IMR-90 (cell line): ENCODE results near the gene OSBPL1A. TPM values are rescaled to one million over a fixed set of nuclear protein-coding genes. Genes with fewer than 3 reads are reported as not detected.
A peak's percentile ranks its signal among the peaks of the same experiment; 100 is the strongest.

ENCODE experiments used
- ATAC-seq: fragments of 200-7000 bp; cut with Tn5 transposase; 2 replicates; pipeline ENCODE4 v1.9.1; 2020; ENCODE audit warnings: low read depth, mild to moderate bottlenecking, moderate library complexity
- BruUV-seq: library from RNA; stranded (reverse); fragments of 400-500 nt; replicated peaks from 2 replicates; lab custom pipeline; 2021; lab: Mats Ljungman, UMichigan
- CTCF ChIA-PET: fragments of 300-600 bp; formaldehyde crosslinking; extraction: SDS; loops from one replicate; lab custom pipeline; 2021; ENCODE audit warnings: antibody characterized with exemption; lab: Yijun Ruan, JAX
- POLR2A ChIA-PET: fragments of 300-600 bp; sonication (Branson Sonifier 250); formaldehyde crosslinking; loops from one replicate; lab custom pipeline; 2022; ENCODE audit warnings: antibody characterized with exemption; ENCODE audit not compliant: unreplicated experiment; lab: Charles Lee
- DNase-seq: peaks from one replicate; pipeline ENCODE4 v3.0.0; 2013
- H2AFZ ChIP-seq: replicated peaks from 2 replicates; pipeline ENCODE3; 2013; ENCODE audit warnings: low read length, mild to moderate bottlenecking; ENCODE audit not compliant: poor library complexity
- H2AK5ac ChIP-seq: 2 replicates; pipeline ENCODE4 v1.6.1; 2013; ENCODE audit warnings: low read depth, low read length, inconsistent platforms
- H2AK9ac ChIP-seq: replicated peaks from 2 replicates; pipeline ENCODE3; 2013; ENCODE audit warnings: mild to moderate bottlenecking, low read depth, low read length, moderate library complexity; ENCODE audit not compliant: poor library complexity
- H2BK120ac ChIP-seq: 2 replicates; pipeline ENCODE4 v1.6.1; 2013; ENCODE audit warnings: low read depth, low read length, inconsistent platforms
- H2BK15ac ChIP-seq: 3 replicates; pipeline ENCODE4 v1.6.1; 2013; ENCODE audit warnings: low read depth, low read length, inconsistent platforms
- H2BK20ac ChIP-seq: 2 replicates; pipeline ENCODE4 v1.6.1; 2013; ENCODE audit warnings: low read depth, mild to moderate bottlenecking, inconsistent platforms, low read length, moderate library complexity
- H2BK5ac ChIP-seq: 2 replicates; pipeline ENCODE4 v1.6.1; 2013; ENCODE audit warnings: mild to moderate bottlenecking, low read depth, low read length, inconsistent platforms; ENCODE audit not compliant: poor library complexity, severe bottlenecking
- H3K14ac ChIP-seq: replicated peaks from 2 replicates; pipeline ENCODE4 v1.6.1; 2013; ENCODE audit warnings: low read depth, low read length, inconsistent platforms
- H3K18ac ChIP-seq: 2 replicates; pipeline ENCODE4 v1.6.1; 2013; ENCODE audit warnings: low read depth, low read length, control low read depth
- H3K23ac ChIP-seq: 2 replicates; pipeline ENCODE4 v1.6.1; 2013; ENCODE audit warnings: low read depth, low read length, inconsistent platforms
- H3K27ac ChIP-seq: 2 replicates; pipeline ENCODE4 v1.5.1; 2013; ENCODE audit warnings: mild to moderate bottlenecking, control low read depth, low read length; ENCODE audit not compliant: insufficient read depth
- H3K27me3 ChIP-seq: 2 replicates; pipeline ENCODE4 v1.6.1; 2013; ENCODE audit warnings: low read length; ENCODE audit not compliant: control insufficient read depth, insufficient read depth
- H3K36me3 ChIP-seq: 2 replicates; pipeline ENCODE4 v1.6.1; 2013; ENCODE audit warnings: low read length, mixed read lengths; ENCODE audit not compliant: control insufficient read depth, insufficient read depth
- H3K4ac ChIP-seq: 2 replicates; pipeline ENCODE4 v1.6.1; 2013; ENCODE audit warnings: low read depth, low read length, inconsistent platforms
- H3K4me1 ChIP-seq: 2 replicates; pipeline ENCODE4 v1.6.1; 2013; ENCODE audit warnings: low read length, mixed read lengths; ENCODE audit not compliant: control insufficient read depth, insufficient read depth
- H3K4me2 ChIP-seq: 2 replicates; pipeline ENCODE4 v1.6.1; 2013; ENCODE audit warnings: low read depth, mild to moderate bottlenecking, control low read depth, low read length, moderate library complexity
- H3K4me3 ChIP-seq: 2 replicates; pipeline ENCODE4 v1.5.1; 2013; ENCODE audit warnings: low read depth, mild to moderate bottlenecking, control low read depth, low read length, moderate library complexity; ENCODE audit not compliant: insufficient read depth
- H3K56ac ChIP-seq: 2 replicates; pipeline ENCODE4 v1.6.1; 2013; ENCODE audit warnings: low read length, inconsistent platforms; ENCODE audit not compliant: insufficient read depth; ENCODE audit errors: extremely low read depth
- H3K79me1 ChIP-seq, 2 experiments: 2 replicates each; pipeline ENCODE4 v1.6.1; 2013; ENCODE audit warnings: low read length in 2 of 2, inconsistent platforms in 1 of 2, low read depth in 1 of 2
- H3K9ac ChIP-seq: 2 replicates; pipeline ENCODE4 v1.6.1; 2013; ENCODE audit warnings: low read depth, low read length, control low read depth
- H3K9me1 ChIP-seq: 2 replicates; pipeline ENCODE4 v1.6.1; 2013; ENCODE audit warnings: low read length, inconsistent platforms; ENCODE audit not compliant: insufficient read depth
- H3K9me3 ChIP-seq: 2 replicates; pipeline ENCODE4 v1.6.1; 2013; ENCODE audit warnings: low read length; ENCODE audit not compliant: control insufficient read depth, insufficient read depth
- H4K20me1 ChIP-seq: 2 replicates; pipeline ENCODE4 v1.6.1; 2013; ENCODE audit warnings: low read length, inconsistent platforms; ENCODE audit not compliant: insufficient read depth
- H4K5ac ChIP-seq: 2 replicates; pipeline ENCODE4 v1.6.1; 2013; ENCODE audit warnings: mild to moderate bottlenecking, low read depth, low read length, control low read depth
- H4K8ac ChIP-seq, 2 experiments: 2 replicates each; pipeline ENCODE4 v1.6.1; 2013; ENCODE audit warnings: low read depth in 2 of 2, low read length in 2 of 2, control low read depth in 1 of 2, inconsistent platforms in 1 of 2
- H4K91ac ChIP-seq: 2 replicates; pipeline ENCODE4 v1.6.1; 2013; ENCODE audit warnings: low read depth, low read length, inconsistent platforms; ENCODE audit not compliant: insufficient read depth
- BHLHE40 ChIP-seq: fragments of 150-350 bp; IDR thresholded peaks from 2 replicates; pipeline ENCODE4 v1.6.1; 2016; ENCODE audit warnings: mild to moderate bottlenecking, low read depth, low read length
- CEBPB ChIP-seq: IDR thresholded peaks from 2 replicates; pipeline ENCODE4 v1.6.1; 2012; ENCODE audit warnings: low read depth, low read length, improper control_type of control experiment
- CHD1 ChIP-seq: IDR thresholded peaks from 2 replicates; pipeline ENCODE4 v1.6.1; 2012; ENCODE audit warnings: low read depth, low read length, improper control_type of control experiment
- FOS ChIP-seq: fragments of 150-350 bp; IDR thresholded peaks from 2 replicates; pipeline ENCODE4 v1.6.1; 2016; ENCODE audit warnings: low read depth, low read length
- MAFK ChIP-seq: IDR thresholded peaks from 2 replicates; pipeline ENCODE4 v1.6.1; 2012; ENCODE audit warnings: low read depth, low read length, improper control_type of control experiment
- MAZ ChIP-seq: IDR thresholded peaks from 2 replicates; pipeline ENCODE4 v1.6.1; 2012; ENCODE audit warnings: low read depth, mild to moderate bottlenecking, low read length, improper control_type of control experiment, moderate library complexity, borderline replicate concordance
- MXI1 ChIP-seq: IDR thresholded peaks from 2 replicates; pipeline ENCODE4 v1.6.1; 2012; ENCODE audit warnings: low read depth, mild to moderate bottlenecking, low read length, moderate library complexity, borderline replicate concordance
- NFE2L2 ChIP-seq: fragments of 150-350 bp; IDR thresholded peaks from 2 replicates; pipeline ENCODE4 v1.6.1; 2016; ENCODE audit warnings: low read depth, mild to moderate bottlenecking, low read length
- POLR2A ChIP-seq: IDR thresholded peaks from 2 replicates; pipeline ENCODE4 v1.6.1; 2012; ENCODE audit warnings: mild to moderate bottlenecking, low read depth, low read length
- RAD21 ChIP-seq: IDR thresholded peaks from 2 replicates; pipeline ENCODE4 v1.6.1; 2012; ENCODE audit warnings: low read length, improper control_type of control experiment
- RCOR1 ChIP-seq: IDR thresholded peaks from 2 replicates; pipeline ENCODE4 v1.6.1; 2012; ENCODE audit warnings: mild to moderate bottlenecking, low read length, improper control_type of control experiment; ENCODE audit not compliant: insufficient replicate concordance
- RFX5 ChIP-seq: IDR thresholded peaks from 2 replicates; pipeline ENCODE4 v1.8.0; 2012; ENCODE audit warnings: low read depth, mild to moderate bottlenecking, low read length, moderate library complexity
- SMC3 ChIP-seq: fragments of 150-350 bp; IDR thresholded peaks from 2 replicates; pipeline ENCODE4 v1.6.1; 2016; ENCODE audit warnings: low read depth, mild to moderate bottlenecking, antibody characterized with exemption, low read length, moderate library complexity
- WGBS, 2 experiments: methylation state at CpG; one replicate each; pipeline versions ENCODE4 v1.1.5 to v1.1.7; 2013; ENCODE audit warnings: missing lambda C conversion rate in 2 of 2; ENCODE audit not compliant: insufficient read length in 1 of 2; ENCODE audit errors: extremely low coverage in 2 of 2; 5-methylcytosine and 5-hydroxymethylcytosine counted together
- dilution Hi-C: fragments of 300-500 bp; cut with HindIII; formaldehyde crosslinking; loops from one replicate; pipeline ENCODE4 v1.14.3; 2018; ENCODE audit warnings: low sequenced_read_pairs; ENCODE audit not compliant: unreplicated experiment
- in situ Hi-C: fragments of 300-500 bp; cut with MboI; formaldehyde crosslinking; loops from 3 replicates; pipeline ENCODE4 v1.14.3; 2019; ENCODE audit warnings: low sequenced_read_pairs, inconsistent platforms, mixed read lengths
- intact Hi-C: fragments of 100-400 bp; cut with micrococcal nuclease; formaldehyde crosslinking; loops from 2 replicates; pipeline ENCODE4 v1.10.0; 2022
- polyA plus RNA-seq, 3 experiments: library from polyadenylated mRNA; depleted of rRNA; stranded (reverse); fragments of >200 nt; gene quantifications; 2 replicates each; pipeline ENCODE4 v1.2.3, GENCODE V29; 2012; ENCODE audit warnings: low replicate concordance in 1 of 3
- total RNA-seq: library from RNA; depleted of rRNA; stranded (reverse); fragments of >200 nt; gene quantifications from 2 replicates; pipeline ENCODE4 v1.2.3, GENCODE V29; 2012
- TF ChIP-seq, protein P1 (sequence below): fragments of 150-350 bp; IDR thresholded peaks from 2 replicates; pipeline ENCODE4 v1.6.1; 2017; ENCODE audit warnings: mild to moderate bottlenecking, antibody characterized with exemption, low read length, low read depth
- TF ChIP-seq, protein P2 (sequence below): fragments of 150-350 bp; IDR thresholded peaks from 2 replicates; pipeline ENCODE4 v1.6.1; 2016; ENCODE audit warnings: low read depth, mild to moderate bottlenecking, low read length, moderate library complexity, borderline replicate concordance

OSBPL1A gene
- total and polyA plus RNA-seq, 2 of the 4 experiments (the other 2 are of a cell fraction) = 29.4 to 70.4 TPM

DNA sequence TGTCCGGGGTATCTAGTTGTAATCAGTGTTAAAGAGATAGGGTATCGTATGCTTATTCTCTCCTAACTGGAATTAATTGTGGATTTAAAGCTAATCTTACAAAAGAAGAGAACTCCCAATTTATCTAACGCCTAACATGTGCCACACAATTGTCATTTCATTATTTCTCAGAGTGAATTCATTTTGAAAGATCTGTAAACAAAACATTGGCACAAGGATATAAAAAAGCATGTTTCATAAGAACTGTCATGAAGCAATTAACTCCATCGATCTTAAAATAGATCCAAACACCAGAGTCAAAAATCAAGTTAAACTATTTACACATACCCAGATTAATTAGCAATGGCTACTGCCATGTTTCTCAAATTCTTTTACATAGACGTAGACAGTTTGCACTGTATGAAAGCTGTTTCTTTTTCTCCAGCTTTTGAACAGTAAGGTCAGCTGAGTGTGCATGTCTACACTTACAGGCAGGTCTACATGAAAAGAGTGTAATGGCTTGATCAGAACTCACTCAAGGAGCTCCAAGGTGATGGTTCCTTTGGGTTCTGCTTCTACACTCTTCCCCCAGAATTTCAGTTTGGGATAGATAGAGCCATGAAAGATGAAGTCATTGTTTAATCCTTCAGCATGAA lies 220.0 kb downstream of the OSBPL1A start:
- WGBS, 2 experiments = 40% methylated on average over 1 of the region's 5 CpGs; no CpG with 5 or more reads in 1 of the 2 experiments
- DNase-seq (no peak), ATAC-seq (no peak)
- Histone ChIP-seq H2BK120ac (no peak overlapping the region), H3K23ac (peak overlapping the region; percentile 39; the same call in 1 of the 2 replicates), H2BK20ac (no peak overlapping the region), H2AK5ac (no peak overlapping the region), H3K14ac (no peak overlapping the region), H2AK9ac (no peak overlapping the region), H4K8ac (no peak overlapping the region), H3K27ac (no peak overlapping the region), H3K9ac (no peak overlapping the region), H3K56ac (no peak overlapping the region), H2BK5ac (no peak overlapping the region), H3K9me1 (peaks cover 4% of the 10 kb centered on the region; the same call in 1 of the 2 replicates), H3K4ac (no peak overlapping the region), H3K4me3 (no peak overlapping the region), H3K4me2 (no peak overlapping the region), H2AFZ (no peak overlapping the region), H3K4me1 (no peaks in the 10 kb centered on the region), H3K79me1 (peaks cover 0 to 4% of the 10 kb centered on the region in 2 experiments; a peak in 2 of 4 replicates), H2BK15ac (no peak overlapping the region), H3K18ac (no peak overlapping the region), H4K91ac (no peak overlapping the region), H3K9me3 (no peaks in the 10 kb centered on the region), H3K36me3 (0 out of 2 replicates have a peak, but pooled peaks cover 3% of the 10 kb centered on the region), H3K27me3 (no peaks in the 10 kb centered on the region), H4K5ac (no peak overlapping the region), H4K20me1 (no peaks in the 10 kb centered on the region; the same call in 1 of the 2 replicates)
- BruUV-seq = no TSS peak
- POLR2A ChIA-PET = no interaction called here
- in situ Hi-C loops = no loop called here
- CTCF ChIA-PET = interaction anchor here (0.9 to 1.7 kb wide), 3 partner anchors 10 to 34 kb away, joined by 4 to 8 read pairs (median 6); no protein-coding TSS in a partner anchor
- intact Hi-C loops = loop anchor here (2.0 to 5.0 kb wide), 3 partner anchors 180 to 310 kb away; no protein-coding TSS in a partner anchor
- dilution Hi-C loops = no loop called here
- TF ChIP-seq POLR2A (no peak), MXI1 (no peak), NFE2L2 (no peak), RCOR1 (no peak), RAD21 (no peak), BHLHE40 (no peak), CHD1 (no peak), CEBPB (no peak), SMC3 (no peak), MAFK (no peak), FOS (no peak), RFX5 (no peak), MAZ (no peak)
- TF ChIP-seq, protein P1, sequence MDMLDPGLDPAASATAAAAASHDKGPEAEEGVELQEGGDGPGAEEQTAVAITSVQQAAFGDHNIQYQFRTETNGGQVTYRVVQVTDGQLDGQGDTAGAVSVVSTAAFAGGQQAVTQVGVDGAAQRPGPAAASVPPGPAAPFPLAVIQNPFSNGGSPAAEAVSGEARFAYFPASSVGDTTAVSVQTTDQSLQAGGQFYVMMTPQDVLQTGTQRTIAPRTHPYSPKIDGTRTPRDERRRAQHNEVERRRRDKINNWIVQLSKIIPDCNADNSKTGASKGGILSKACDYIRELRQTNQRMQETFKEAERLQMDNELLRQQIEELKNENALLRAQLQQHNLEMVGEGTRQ = no peak
- TF ChIP-seq, protein P2, sequence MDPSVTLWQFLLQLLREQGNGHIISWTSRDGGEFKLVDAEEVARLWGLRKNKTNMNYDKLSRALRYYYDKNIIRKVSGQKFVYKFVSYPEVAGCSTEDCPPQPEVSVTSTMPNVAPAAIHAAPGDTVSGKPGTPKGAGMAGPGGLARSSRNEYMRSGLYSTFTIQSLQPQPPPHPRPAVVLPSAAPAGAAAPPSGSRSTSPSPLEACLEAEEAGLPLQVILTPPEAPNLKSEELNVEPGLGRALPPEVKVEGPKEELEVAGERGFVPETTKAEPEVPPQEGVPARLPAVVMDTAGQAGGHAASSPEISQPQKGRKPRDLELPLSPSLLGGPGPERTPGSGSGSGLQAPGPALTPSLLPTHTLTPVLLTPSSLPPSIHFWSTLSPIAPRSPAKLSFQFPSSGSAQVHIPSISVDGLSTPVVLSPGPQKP = no peak
